GM23248 (cell line): Measurements from ENCODE around the gene TSPYL2.

ENCODE experiments used
- EZH2 ChIP-seq: fragments of 200-600 bp; sonication (generic); IDR thresholded peaks from 2 replicates; pipeline ENCODE4 v1.6.1; 2018; ENCODE audit warnings: antibody characterized with exemption, mild to moderate bottlenecking; ENCODE audit not compliant: insufficient read depth, poor library complexity, severe bottlenecking
- EZH2phosphoT487 ChIP-seq: fragments of 200-600 bp; sonication (generic); IDR thresholded peaks from 2 replicates; pipeline ENCODE4 v1.6.1; 2018; ENCODE audit warnings: antibody characterized with exemption, moderate library complexity, mild to moderate bottlenecking, low read depth; ENCODE audit not compliant: insufficient read depth

DNA sequence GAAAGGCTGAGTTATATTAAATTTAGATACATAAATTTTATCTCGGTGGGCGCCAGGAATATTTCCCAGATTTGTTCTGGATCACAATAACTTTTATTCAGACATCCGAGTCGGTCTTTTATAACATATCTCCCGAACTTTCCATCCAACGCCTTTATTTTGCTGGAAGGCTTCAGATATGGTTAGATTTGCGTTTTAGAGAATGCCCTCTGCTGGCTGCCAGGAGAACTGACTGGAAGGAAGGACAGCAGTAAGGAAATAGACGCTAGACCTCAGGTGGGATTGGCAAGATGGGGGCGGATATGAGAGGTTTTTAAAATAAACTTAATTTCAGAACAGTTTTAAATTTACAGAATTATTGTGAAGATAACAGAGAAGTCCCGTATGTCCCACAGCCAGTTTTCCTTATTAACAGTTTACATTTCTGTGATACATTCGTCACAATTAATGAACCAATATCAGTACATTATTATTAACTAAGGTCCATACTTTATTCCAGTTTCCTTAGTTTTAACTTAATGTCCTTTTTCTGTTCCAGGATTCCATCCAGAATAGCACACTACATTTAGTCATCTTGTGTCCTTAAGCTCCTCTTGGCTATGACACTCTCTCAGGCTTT, 7.2 kb downstream of the TSPYL2 start:
- no peak for TF ChIP-seq EZH2
- no peak for TF ChIP-seq EZH2phosphoT487
